HEK293 (cell line): ENCODE measurements around the gene EVL.

ENCODE experiments used
- CTCF ChIA-PET: fragments of 350-600 bp; formaldehyde crosslinking; extraction: SDS; loops from one replicate; lab custom pipeline; 2021; ENCODE audit warnings: antibody characterized with exemption; lab: Yijun Ruan, JAX
- POLR2A ChIA-PET: fragments of 300-600 bp; formaldehyde crosslinking; extraction: SDS; loops from one replicate; lab custom pipeline; 2020; ENCODE audit warnings: antibody characterized with exemption, inconsistent platforms; lab: Yijun Ruan, JAX
- H3K27ac ChIP-seq: fragments of 200-500 bp; sonication (Bioruptor generic); 2 replicates; pipeline ENCODE4 v1.5.1; 2014; ENCODE audit warnings: low read depth, low read length, control low read depth, inconsistent platforms; ENCODE audit errors: extremely low read depth
- H3K36me3 ChIP-seq, 2 experiments: fragments of 200-500 bp in 1 of 2; sonication (Bioruptor generic) in 1 of 2; 1 replicate in 1 of 2; 2 replicates in 1 of 2; pipeline ENCODE4 v1.5.1; 2014 to 2017; ENCODE audit warnings: inconsistent platforms in 2 of 2, low read length in 2 of 2; ENCODE audit not compliant: control insufficient read depth in 2 of 2, insufficient read depth in 1 of 2
- H3K4me1 ChIP-seq: fragments of 200-500 bp; sonication (Bioruptor generic); 2 replicates; pipeline ENCODE4 v1.5.1; 2014; ENCODE audit warnings: mild to moderate bottlenecking, low read length, inconsistent platforms; ENCODE audit not compliant: control insufficient read depth, insufficient read depth
- H3K4me3 ChIP-seq: 2 replicates; pipeline ENCODE4 v1.5.1; 2011; ENCODE audit warnings: low read depth, mild to moderate bottlenecking, control low read depth, low read length, moderate library complexity
- H3K9me3 ChIP-seq: fragments of 200-500 bp; sonication (Bioruptor generic); 2 replicates; pipeline ENCODE4 v1.5.1; 2014; ENCODE audit warnings: low read depth, low read length, inconsistent platforms; ENCODE audit not compliant: control insufficient read depth, insufficient read depth
- BCL11A ChIP-seq: fragments of 450-650 bp; formaldehyde crosslinking; IDR thresholded peaks from 2 replicates; pipeline ENCODE4 v1.5.1; 2016; ENCODE audit warnings: low read depth, missing biosample characterization, missing genetic modification characterization
- BCL11B ChIP-seq: fragments of 450-650 bp; formaldehyde crosslinking; IDR thresholded peaks from 2 replicates; pipeline ENCODE4 v1.5.1; 2016; ENCODE audit warnings: low read depth, missing biosample characterization, missing genetic modification characterization
- REPIN1 ChIP-seq: fragments of 450-650 bp; formaldehyde crosslinking; IDR thresholded peaks from 2 replicates; pipeline ENCODE4 v1.5.1; 2017; ENCODE audit warnings: missing biosample characterization, missing genetic modification characterization, low read depth
- SETDB1 ChIP-seq: IDR thresholded peaks from one replicate; pipeline ENCODE4 v1.6.1; 2017; ENCODE audit warnings: mild to moderate bottlenecking, low read length, moderate library complexity, mixed read lengths; ENCODE audit not compliant: insufficient read length
- SP2 ChIP-seq: fragments of 450-650 bp; formaldehyde crosslinking; IDR thresholded peaks from 2 replicates; pipeline ENCODE4 v1.5.1; 2016; ENCODE audit warnings: missing biosample characterization, missing genetic modification characterization
- YY1 ChIP-seq: fragments of 450-650 bp; formaldehyde crosslinking; IDR thresholded peaks from 2 replicates; pipeline ENCODE4 v1.5.1; 2018; ENCODE audit warnings: missing biosample characterization, missing genetic modification characterization
- ZBTB20 ChIP-seq: fragments of 450-650 bp; formaldehyde crosslinking; IDR thresholded peaks from 2 replicates; pipeline ENCODE4 v1.5.1; 2016; ENCODE audit warnings: missing biosample characterization, missing genetic modification characterization
- ZBTB7A ChIP-seq: fragments of 450-650 bp; formaldehyde crosslinking; IDR thresholded peaks from 2 replicates; pipeline ENCODE4 v1.5.1; 2016; ENCODE audit warnings: low read depth, missing biosample characterization, missing genetic modification characterization
- ZNF157 ChIP-seq: fragments of 450-650 bp; formaldehyde crosslinking; IDR thresholded peaks from 2 replicates; pipeline ENCODE4 v1.5.1; 2016; ENCODE audit warnings: missing biosample characterization, missing genetic modification characterization
- ZNF211 ChIP-seq: fragments of 450-650 bp; formaldehyde crosslinking; IDR thresholded peaks from 2 replicates; pipeline ENCODE4 v1.5.1; 2016; ENCODE audit warnings: low read depth, missing biosample characterization, missing genetic modification characterization
- ZNF560 ChIP-seq: fragments of 450-650 bp; formaldehyde crosslinking; IDR thresholded peaks from 2 replicates; pipeline ENCODE4 v1.5.1; 2017; ENCODE audit warnings: missing biosample characterization, missing genetic modification characterization, borderline replicate concordance
- ZNF629 ChIP-seq: fragments of 450-650 bp; formaldehyde crosslinking; IDR thresholded peaks from 2 replicates; pipeline ENCODE4 v1.5.1; 2017; ENCODE audit warnings: missing biosample characterization, missing genetic modification characterization
- ZNF660 ChIP-seq: fragments of 450-650 bp; IDR thresholded peaks from 2 replicates; pipeline ENCODE4 v1.5.1; 2018; ENCODE audit warnings: missing biosample characterization, mild to moderate bottlenecking, missing genetic modification characterization
- ZNF707 ChIP-seq: fragments of 450-650 bp; formaldehyde crosslinking; IDR thresholded peaks from 2 replicates; pipeline ENCODE4 v1.5.1; 2016; ENCODE audit warnings: missing biosample characterization, missing genetic modification characterization
- ZNF76 ChIP-seq: fragments of 450-650 bp; formaldehyde crosslinking; IDR thresholded peaks from 2 replicates; pipeline ENCODE4; 2016; ENCODE audit warnings: low read depth, missing biosample characterization, missing genetic modification characterization, borderline replicate concordance
- ZNF792 ChIP-seq: fragments of 450-650 bp; formaldehyde crosslinking; IDR thresholded peaks from 2 replicates; pipeline ENCODE4 v1.5.1; 2016; ENCODE audit warnings: missing biosample characterization, missing genetic modification characterization
- ZNF837 ChIP-seq: fragments of 450-650 bp; formaldehyde crosslinking; IDR thresholded peaks from 2 replicates; pipeline ENCODE4 v1.5.1; 2016; ENCODE audit warnings: missing biosample characterization, missing genetic modification characterization
- TF ChIP-seq, protein P1 (sequence below): fragments of 450-650 bp; formaldehyde crosslinking; IDR thresholded peaks from 2 replicates; pipeline ENCODE4 v1.5.1; 2017; ENCODE audit warnings: missing biosample characterization, missing genetic modification characterization
- TF ChIP-seq, protein P2 (sequence below): fragments of 450-650 bp; formaldehyde crosslinking; IDR thresholded peaks from 2 replicates; pipeline ENCODE4 v1.5.1; 2016; ENCODE audit warnings: missing biosample characterization, missing genetic modification characterization, borderline replicate concordance
- TF ChIP-seq, protein P3 (sequence below): fragments of 450-650 bp; IDR thresholded peaks from 2 replicates; pipeline ENCODE4 v1.5.1; 2018; ENCODE audit warnings: missing biosample characterization, mild to moderate bottlenecking, missing genetic modification characterization
- TF ChIP-seq, protein P4 (sequence below): fragments of 450-650 bp; formaldehyde crosslinking; conservative IDR thresholded peaks from 2 replicates; pipeline ENCODE4 v1.5.1; 2016; ENCODE audit warnings: low read depth, missing biosample characterization, missing genetic modification characterization

Gene EVL

DNA sequence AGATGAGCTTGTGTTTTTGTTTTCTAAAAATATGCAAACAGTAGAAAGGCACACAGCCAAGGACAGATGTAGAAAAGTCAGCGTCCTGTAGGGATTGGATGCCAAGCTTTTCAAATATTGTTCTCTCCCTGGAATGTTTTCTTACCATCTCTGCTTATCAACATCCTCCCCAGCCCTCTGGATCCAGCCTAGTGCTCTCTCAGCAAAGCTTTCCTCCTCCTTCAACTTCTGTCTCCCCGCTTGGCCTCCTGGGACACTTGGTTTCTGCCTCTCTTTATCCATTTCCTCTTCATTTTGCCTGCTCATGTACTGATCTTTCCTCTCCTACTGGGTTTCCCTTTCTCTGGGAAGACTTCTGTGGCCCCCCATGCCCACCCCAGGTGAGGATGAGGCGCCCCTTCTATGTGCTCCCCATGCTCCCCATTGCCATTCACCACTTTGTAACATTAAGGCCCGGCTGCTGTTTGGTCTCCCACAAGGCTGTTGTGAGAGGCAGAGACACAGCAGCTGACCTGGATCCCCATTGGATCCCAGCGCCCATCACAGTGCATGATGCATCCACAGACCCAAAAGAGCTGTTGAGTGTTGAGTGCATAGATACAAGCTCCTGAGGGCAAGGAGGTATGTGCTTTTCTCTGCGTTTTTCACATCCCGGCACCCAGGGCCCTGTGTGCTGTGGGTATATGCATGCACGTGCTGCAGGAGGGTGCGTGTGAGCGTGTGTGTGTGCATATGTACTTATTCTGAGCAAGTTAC lies 38.2 kb downstream of the EVL start:
- H3K4me3 ChIP-seq: no peak overlapping the region
- no peaks in the 10 kb centered on the region for H3K9me3 ChIP-seq
- TF ChIP-seq, protein P1, sequence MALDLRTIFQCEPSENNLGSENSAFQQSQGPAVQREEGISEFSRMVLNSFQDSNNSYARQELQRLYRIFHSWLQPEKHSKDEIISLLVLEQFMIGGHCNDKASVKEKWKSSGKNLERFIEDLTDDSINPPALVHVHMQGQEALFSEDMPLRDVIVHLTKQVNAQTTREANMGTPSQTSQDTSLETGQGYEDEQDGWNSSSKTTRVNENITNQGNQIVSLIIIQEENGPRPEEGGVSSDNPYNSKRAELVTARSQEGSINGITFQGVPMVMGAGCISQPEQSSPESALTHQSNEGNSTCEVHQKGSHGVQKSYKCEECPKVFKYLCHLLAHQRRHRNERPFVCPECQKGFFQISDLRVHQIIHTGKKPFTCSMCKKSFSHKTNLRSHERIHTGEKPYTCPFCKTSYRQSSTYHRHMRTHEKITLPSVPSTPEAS (tag by site-specific recombination): no peak
- TF ChIP-seq ZBTB20 (tag by site-specific recombination): 0 out of 2 replicates have a peak, but pooled peaks have one; percentile 0
- H3K27ac ChIP-seq: no peak overlapping the region
- ChIA-PET CTCF (interaction anchor here (1.4 to 4.5 kb wide), 3 partner anchors 24 to 121 kb away, joined by 4 to 35 read pairs (median 4); no protein-coding TSS in a partner anchor), POLR2A (interaction anchor here (0.7 kb wide), 1 partner anchor 17 kb away, joined by 6 read pairs; no protein-coding TSS in a partner anchor)
- peaks cover 12% of the 10 kb centered on the region for H3K4me1 ChIP-seq
- H3K36me3 ChIP-seq: peaks cover 6 to 19% of the 10 kb centered on the region in 2 experiments; a peak in 2 of 3 replicates

DNA sequence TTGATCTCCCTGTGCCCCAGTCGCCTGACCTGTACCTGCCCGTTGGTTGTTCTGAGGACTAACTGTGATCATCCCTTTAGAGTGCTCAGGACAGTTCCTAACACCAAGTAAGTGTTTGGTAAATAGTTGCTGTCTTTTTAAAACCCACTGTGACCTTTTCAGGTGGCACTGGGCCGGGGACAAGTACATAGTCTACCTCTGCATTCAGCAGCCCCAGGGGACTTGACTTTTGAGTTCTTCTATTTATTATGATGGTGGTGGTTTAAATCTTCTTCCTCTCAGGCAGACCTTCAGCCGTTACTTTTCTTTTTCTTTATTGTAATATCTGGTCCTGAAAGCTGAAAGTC lies 38.8 kb downstream of the EVL start:
- ChIA-PET CTCF (interaction anchor here (0.5 to 4.5 kb wide), 4 partner anchors 25 to 165 kb away, joined by 4 to 35 read pairs (median 4); no protein-coding TSS in a partner anchor), POLR2A (no interaction called here)
- Histone ChIP-seq H3K4me1 (peaks cover 12% of the 10 kb centered on the region), H3K4me3 (no peak overlapping the region), H3K27ac (no peak overlapping the region), H3K36me3 (peaks cover 1 to 15% of the 10 kb centered on the region in 2 experiments; a peak in 2 of 3 replicates), H3K9me3 (no peaks in the 10 kb centered on the region)
- no peak for TF ChIP-seq REPIN1 (tag by site-specific recombination)
- TF ChIP-seq ZNF792 (tag by site-specific recombination): no peak
- TF ChIP-seq ZNF560 (tag by site-specific recombination): no peak
- no peak for TF ChIP-seq ZNF76 (tag by site-specific recombination)
- no peak for TF ChIP-seq ZNF707
- TF ChIP-seq BCL11A (tag by site-specific recombination): no peak
- no peak for TF ChIP-seq BCL11B (tag by site-specific recombination)
- TF ChIP-seq ZBTB7A (tag by site-specific recombination): no peak
- TF ChIP-seq ZNF837 (tag by site-specific recombination): no peak
- no peak for TF ChIP-seq SP2
- no peak for TF ChIP-seq ZNF629 (tag by site-specific recombination)
- TF ChIP-seq, protein P2, sequence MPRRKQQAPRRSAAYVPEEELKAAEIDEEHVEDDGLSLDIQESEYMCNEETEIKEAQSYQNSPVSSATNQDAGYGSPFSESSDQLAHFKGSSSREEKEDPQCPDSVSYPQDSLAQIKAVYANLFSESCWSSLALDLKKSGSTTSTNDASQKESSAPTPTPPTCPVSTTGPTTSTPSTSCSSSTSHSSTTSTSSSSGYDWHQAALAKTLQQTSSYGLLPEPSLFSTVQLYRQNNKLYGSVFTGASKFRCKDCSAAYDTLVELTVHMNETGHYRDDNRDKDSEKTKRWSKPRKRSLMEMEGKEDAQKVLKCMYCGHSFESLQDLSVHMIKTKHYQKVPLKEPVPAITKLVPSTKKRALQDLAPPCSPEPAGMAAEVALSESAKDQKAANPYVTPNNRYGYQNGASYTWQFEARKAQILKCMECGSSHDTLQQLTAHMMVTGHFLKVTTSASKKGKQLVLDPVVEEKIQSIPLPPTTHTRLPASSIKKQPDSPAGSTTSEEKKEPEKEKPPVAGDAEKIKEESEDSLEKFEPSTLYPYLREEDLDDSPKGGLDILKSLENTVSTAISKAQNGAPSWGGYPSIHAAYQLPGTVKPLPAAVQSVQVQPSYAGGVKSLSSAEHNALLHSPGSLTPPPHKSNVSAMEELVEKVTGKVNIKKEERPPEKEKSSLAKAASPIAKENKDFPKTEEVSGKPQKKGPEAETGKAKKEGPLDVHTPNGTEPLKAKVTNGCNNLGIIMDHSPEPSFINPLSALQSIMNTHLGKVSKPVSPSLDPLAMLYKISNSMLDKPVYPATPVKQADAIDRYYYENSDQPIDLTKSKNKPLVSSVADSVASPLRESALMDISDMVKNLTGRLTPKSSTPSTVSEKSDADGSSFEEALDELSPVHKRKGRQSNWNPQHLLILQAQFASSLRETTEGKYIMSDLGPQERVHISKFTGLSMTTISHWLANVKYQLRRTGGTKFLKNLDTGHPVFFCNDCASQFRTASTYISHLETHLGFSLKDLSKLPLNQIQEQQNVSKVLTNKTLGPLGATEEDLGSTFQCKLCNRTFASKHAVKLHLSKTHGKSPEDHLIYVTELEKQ (tag by site-specific recombination): no peak
- TF ChIP-seq, protein P3, sequence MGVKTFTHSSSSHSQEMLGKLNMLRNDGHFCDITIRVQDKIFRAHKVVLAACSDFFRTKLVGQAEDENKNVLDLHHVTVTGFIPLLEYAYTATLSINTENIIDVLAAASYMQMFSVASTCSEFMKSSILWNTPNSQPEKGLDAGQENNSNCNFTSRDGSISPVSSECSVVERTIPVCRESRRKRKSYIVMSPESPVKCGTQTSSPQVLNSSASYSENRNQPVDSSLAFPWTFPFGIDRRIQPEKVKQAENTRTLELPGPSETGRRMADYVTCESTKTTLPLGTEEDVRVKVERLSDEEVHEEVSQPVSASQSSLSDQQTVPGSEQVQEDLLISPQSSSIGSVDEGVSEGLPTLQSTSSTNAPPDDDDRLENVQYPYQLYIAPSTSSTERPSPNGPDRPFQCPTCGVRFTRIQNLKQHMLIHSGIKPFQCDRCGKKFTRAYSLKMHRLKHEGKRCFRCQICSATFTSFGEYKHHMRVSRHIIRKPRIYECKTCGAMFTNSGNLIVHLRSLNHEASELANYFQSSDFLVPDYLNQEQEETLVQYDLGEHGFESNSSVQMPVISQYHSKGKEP (tag by site-specific recombination): no peak
- no peak for TF ChIP-seq SETDB1
- TF ChIP-seq YY1 (tag by site-specific recombination): no peak
- no peak for TF ChIP-seq ZNF660 (tag by site-specific recombination)
- no peak for TF ChIP-seq ZNF157 (tag by site-specific recombination)
- no peak for TF ChIP-seq ZNF211
- TF ChIP-seq, protein P4, sequence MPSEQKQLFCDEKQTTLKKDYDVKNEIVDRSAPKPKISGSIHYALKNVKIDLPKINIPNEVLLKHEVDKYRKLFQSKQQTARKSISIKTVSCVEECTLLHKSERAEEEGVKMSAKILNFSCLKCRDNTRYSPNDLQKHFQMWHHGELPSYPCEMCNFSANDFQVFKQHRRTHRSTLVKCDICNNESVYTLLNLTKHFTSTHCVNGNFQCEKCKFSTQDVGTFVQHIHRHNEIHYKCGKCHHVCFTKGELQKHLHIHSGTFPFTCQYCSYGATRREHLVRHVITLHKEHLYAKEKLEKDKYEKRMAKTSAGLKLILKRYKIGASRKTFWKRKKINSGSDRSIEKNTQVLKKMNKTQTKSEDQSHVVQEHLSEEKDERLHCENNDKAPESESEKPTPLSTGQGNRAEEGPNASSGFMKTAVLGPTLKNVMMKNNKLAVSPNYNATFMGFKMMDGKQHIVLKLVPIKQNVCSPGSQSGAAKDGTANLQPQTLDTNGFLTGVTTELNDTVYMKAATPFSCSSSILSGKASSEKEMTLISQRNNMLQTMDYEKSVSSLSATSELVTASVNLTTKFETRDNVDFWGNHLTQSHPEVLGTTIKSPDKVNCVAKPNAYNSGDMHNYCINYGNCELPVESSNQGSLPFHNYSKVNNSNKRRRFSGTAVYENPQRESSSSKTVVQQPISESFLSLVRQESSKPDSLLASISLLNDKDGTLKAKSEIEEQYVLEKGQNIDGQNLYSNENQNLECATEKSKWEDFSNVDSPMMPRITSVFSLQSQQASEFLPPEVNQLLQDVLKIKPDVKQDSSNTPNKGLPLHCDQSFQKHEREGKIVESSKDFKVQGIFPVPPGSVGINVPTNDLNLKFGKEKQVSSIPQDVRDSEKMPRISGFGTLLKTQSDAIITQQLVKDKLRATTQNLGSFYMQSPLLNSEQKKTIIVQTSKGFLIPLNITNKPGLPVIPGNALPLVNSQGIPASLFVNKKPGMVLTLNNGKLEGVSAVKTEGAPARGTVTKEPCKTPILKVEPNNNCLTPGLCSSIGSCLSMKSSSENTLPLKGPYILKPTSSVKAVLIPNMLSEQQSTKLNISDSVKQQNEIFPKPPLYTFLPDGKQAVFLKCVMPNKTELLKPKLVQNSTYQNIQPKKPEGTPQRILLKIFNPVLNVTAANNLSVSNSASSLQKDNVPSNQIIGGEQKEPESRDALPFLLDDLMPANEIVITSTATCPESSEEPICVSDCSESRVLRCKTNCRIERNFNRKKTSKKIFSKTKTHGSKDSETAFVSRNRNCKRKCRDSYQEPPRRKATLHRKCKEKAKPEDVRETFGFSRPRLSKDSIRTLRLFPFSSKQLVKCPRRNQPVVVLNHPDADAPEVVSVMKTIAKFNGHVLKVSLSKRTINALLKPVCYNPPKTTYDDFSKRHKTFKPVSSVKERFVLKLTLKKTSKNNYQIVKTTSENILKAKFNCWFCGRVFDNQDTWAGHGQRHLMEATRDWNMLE: no peak
